Suprapubic skin (tissue), 4 donors: ENCODE results near the gene HOXD9.

Source experiments
- EP300 ChIP-seq: sonication (generic); formaldehyde crosslinking; IDR thresholded peaks from one replicate; pipeline ENCODE4 v1.6.1; 2017; ENCODE audit warnings: antibody characterized with exemption
- POLR2A ChIP-seq, 2 donors: fragments of 450-650 bp; IDR thresholded peaks; one replicate each; pipeline ENCODE4 v1.6.1; 2017; ENCODE audit warnings: antibody characterized with exemption in 2 of 2, mild to moderate bottlenecking in 2 of 2, moderate library complexity in 2 of 2
- POLR2AphosphoS5 ChIP-seq, 3 donors: sonication (generic); formaldehyde crosslinking; IDR thresholded peaks; one replicate each; pipeline ENCODE4 v1.6.1; 2017; ENCODE audit warnings: antibody characterized with exemption in 3 of 3
- TF ChIP-seq, protein P1 (sequence below), 2 donors: fragments of 200-600 bp in 1 of 2; fragments of 450-650 bp in 1 of 2; sonication (generic) in 1 of 2; IDR thresholded peaks; one replicate each; pipeline ENCODE4 v1.5.1; 2016 to 2019; ENCODE audit warnings: antibody characterized with exemption in 2 of 2, mild to moderate bottlenecking in 1 of 2, moderate library complexity in 1 of 2

DNA sequence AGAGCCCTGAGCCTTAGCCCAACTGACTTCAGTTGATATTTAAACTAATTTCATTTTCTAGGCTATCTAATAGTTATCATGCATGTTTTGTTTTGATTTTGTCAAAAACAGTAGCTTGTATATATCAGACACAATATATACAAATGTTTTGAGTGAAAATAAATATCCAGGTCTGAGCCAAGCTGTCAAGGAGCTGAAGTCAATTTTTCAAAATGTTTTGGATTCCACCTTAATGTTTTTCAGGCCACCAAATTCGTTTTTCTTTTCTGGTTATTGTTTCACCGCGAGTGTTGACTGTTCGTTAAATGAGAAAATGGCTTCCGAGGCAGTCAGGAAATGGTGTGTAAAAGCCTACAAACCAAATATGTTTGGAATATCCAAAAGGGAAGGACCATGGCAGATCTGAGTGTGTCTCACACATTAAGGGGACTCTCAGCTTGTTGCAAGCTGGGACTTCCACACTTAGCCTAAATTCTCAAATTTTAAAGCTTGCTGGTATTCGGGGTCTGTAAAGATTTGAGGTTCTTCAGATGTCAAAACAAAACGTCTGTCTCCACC, 20.1 kb upstream of the HOXD9 start:
- TF ChIP-seq, protein P1, sequence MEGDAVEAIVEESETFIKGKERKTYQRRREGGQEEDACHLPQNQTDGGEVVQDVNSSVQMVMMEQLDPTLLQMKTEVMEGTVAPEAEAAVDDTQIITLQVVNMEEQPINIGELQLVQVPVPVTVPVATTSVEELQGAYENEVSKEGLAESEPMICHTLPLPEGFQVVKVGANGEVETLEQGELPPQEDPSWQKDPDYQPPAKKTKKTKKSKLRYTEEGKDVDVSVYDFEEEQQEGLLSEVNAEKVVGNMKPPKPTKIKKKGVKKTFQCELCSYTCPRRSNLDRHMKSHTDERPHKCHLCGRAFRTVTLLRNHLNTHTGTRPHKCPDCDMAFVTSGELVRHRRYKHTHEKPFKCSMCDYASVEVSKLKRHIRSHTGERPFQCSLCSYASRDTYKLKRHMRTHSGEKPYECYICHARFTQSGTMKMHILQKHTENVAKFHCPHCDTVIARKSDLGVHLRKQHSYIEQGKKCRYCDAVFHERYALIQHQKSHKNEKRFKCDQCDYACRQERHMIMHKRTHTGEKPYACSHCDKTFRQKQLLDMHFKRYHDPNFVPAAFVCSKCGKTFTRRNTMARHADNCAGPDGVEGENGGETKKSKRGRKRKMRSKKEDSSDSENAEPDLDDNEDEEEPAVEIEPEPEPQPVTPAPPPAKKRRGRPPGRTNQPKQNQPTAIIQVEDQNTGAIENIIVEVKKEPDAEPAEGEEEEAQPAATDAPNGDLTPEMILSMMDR (IDR thresholded peaks at IDR 0.05), result no peak
- TF ChIP-seq POLR2AphosphoS5 (IDR thresholded peaks at IDR 0.05) (no peak), POLR2A (IDR thresholded peaks at IDR 0.05) (no peak), EP300 (no peak)
